SU-DHL-6 (cell line): ENCODE measurements around the gene ALK.

ENCODE experiments used
- H2AFZ ChIP-seq: fragments of 200-600 bp; sonication (generic); 2 replicates; pipeline ENCODE4 v1.6.1; 2014; ENCODE audit warnings: low read depth, mild to moderate bottlenecking, moderate library complexity, mixed read lengths, antibody characterized with exemption, low read length; ENCODE audit not compliant: severe bottlenecking
- H3F3A ChIP-seq: fragments of 200-600 bp; shearing (Covaris generic); 2 replicates; pipeline ENCODE4 v1.6.0; 2016; ENCODE audit warnings: antibody characterized with exemption, mild to moderate bottlenecking; ENCODE audit not compliant: insufficient read depth
- H3K27ac ChIP-seq: fragments of 200-600 bp; sonication (generic); 2 replicates; pipeline ENCODE4 v1.5.1; 2016; ENCODE audit warnings: low read depth, mild to moderate bottlenecking, low read length, moderate library complexity, mixed read lengths
- H3K27me3 ChIP-seq: fragments of 200-600 bp; sonication (generic), shearing (Covaris generic); 2 replicates; pipeline ENCODE4 v1.6.0; 2014; ENCODE audit warnings: mild to moderate bottlenecking, low read length
- H3K36me3 ChIP-seq: fragments of 200-600 bp; sonication (generic); 2 replicates; pipeline ENCODE4 v1.6.1; 2014; ENCODE audit warnings: mild to moderate bottlenecking, low read length, mixed read lengths
- H3K4me2 ChIP-seq: fragments of 300-600, 200-600 bp; shearing (Covaris generic), sonication (generic); 2 replicates; pipeline ENCODE4 v1.6.0; 2014; ENCODE audit warnings: low read length, low read depth, mild to moderate bottlenecking; ENCODE audit not compliant: poor library complexity, severe bottlenecking
- H3K4me3 ChIP-seq: fragments of 200-600 bp; sonication (generic); 2 replicates; pipeline ENCODE4 v1.5.1; 2014; ENCODE audit warnings: antibody characterized with exemption, low read length, mild to moderate bottlenecking, mixed read lengths; ENCODE audit not compliant: insufficient read depth, poor library complexity, severe bottlenecking
- H3K79me2 ChIP-seq: fragments of 200-600 bp; sonication (generic); 2 replicates; pipeline ENCODE4 v1.6.1; 2014; ENCODE audit warnings: mild to moderate bottlenecking, low read length, moderate library complexity; ENCODE audit not compliant: insufficient read depth
- H3K9ac ChIP-seq: fragments of 200-600 bp; sonication (generic); 2 replicates; pipeline ENCODE4 v1.7.0; 2014; ENCODE audit warnings: mild to moderate bottlenecking, low read length
- H3K9me2 ChIP-seq: fragments of 200-600 bp; sonication (generic); replicated peaks from 2 replicates; pipeline ENCODE4 v1.6.1; 2014; ENCODE audit warnings: low read length; ENCODE audit not compliant: insufficient read depth
- H3K9me3 ChIP-seq: fragments of 200-600 bp; sonication (generic); 2 replicates; pipeline ENCODE4 v1.6.1; 2014; ENCODE audit warnings: low read length, mixed read lengths; ENCODE audit not compliant: insufficient read depth
- H4K20me1 ChIP-seq: fragments of 200-600 bp; sonication (generic); 2 replicates; pipeline ENCODE4 v1.6.1; 2014; ENCODE audit warnings: low read depth, mild to moderate bottlenecking, antibody characterized with exemption, low read length, moderate library complexity, mixed read lengths
- EZH2phosphoT487 ChIP-seq: fragments of 200-600 bp; sonication (generic), shearing (Covaris generic); conservative IDR thresholded peaks from 2 replicates; pipeline ENCODE4 v1.6.1; 2018; ENCODE audit warnings: mild to moderate bottlenecking, antibody characterized with exemption, low read length, moderate library complexity, mixed read lengths
- TF ChIP-seq, protein P1 (sequence below): fragments of 200-600 bp; sonication (generic); IDR thresholded peaks from one replicate; pipeline ENCODE4 v1.5.1; 2017; ENCODE audit warnings: antibody characterized with exemption, mild to moderate bottlenecking, low read length, moderate library complexity; ENCODE audit not compliant: insufficient read depth, poor library complexity, severe bottlenecking

Gene ALK

DNA sequence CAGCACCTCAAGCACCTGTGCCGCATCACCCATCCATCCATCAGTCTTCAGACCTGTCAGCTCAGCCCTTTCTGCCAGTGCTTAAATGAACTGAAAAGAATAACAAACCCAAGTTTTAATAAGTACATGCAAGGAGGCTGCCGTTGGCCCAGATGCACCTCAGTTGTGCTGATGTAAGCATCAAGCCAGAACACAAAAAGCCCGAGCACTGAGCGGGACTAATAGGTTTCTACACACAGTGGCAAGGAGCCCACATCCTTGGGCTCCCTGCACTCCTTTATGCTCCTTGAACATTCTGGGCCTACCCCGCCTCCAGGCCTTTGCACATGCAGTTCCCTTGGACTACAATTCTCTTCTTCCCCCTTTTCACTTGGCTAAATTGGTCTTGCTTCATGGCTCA lies 165.6 kb downstream of the ALK start:
- Histone ChIP-seq H3K9me2 (no peaks in the 10 kb centered on the region), H4K20me1 (no peaks in the 10 kb centered on the region), H3K9me3 (no peaks in the 10 kb centered on the region), H3K79me2 (no peaks in the 10 kb centered on the region), H3K9ac (no peak overlapping the region), H3F3A (no peaks in the 10 kb centered on the region), H3K4me2 (no peak overlapping the region), H3K27me3 (no peaks in the 10 kb centered on the region), H2AFZ (no peak overlapping the region), H3K36me3 (no peaks in the 10 kb centered on the region), H3K27ac (no peak overlapping the region), H3K4me3 (no peak overlapping the region)
- TF ChIP-seq EZH2phosphoT487 = no peak
- TF ChIP-seq, protein P1, sequence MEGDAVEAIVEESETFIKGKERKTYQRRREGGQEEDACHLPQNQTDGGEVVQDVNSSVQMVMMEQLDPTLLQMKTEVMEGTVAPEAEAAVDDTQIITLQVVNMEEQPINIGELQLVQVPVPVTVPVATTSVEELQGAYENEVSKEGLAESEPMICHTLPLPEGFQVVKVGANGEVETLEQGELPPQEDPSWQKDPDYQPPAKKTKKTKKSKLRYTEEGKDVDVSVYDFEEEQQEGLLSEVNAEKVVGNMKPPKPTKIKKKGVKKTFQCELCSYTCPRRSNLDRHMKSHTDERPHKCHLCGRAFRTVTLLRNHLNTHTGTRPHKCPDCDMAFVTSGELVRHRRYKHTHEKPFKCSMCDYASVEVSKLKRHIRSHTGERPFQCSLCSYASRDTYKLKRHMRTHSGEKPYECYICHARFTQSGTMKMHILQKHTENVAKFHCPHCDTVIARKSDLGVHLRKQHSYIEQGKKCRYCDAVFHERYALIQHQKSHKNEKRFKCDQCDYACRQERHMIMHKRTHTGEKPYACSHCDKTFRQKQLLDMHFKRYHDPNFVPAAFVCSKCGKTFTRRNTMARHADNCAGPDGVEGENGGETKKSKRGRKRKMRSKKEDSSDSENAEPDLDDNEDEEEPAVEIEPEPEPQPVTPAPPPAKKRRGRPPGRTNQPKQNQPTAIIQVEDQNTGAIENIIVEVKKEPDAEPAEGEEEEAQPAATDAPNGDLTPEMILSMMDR = no peak

- H3K4me3 ChIP-seq = no peak overlapping the region
- H3K36me3 ChIP-seq = no peaks in the 10 kb centered on the region
- TF ChIP-seq, protein P1 = no peak
- no peak for TF ChIP-seq EZH2phosphoT487
- H3K27ac ChIP-seq = no peak overlapping the region
- H3K27me3 ChIP-seq = no peaks in the 10 kb centered on the region
- H3K9ac ChIP-seq = no peak overlapping the region
- peak overlapping the region; percentile 54 for H2AFZ ChIP-seq
- no peak overlapping the region for H3K4me2 ChIP-seq
- no peaks in the 10 kb centered on the region for H3K79me2 ChIP-seq
- H4K20me1 ChIP-seq = no peaks in the 10 kb centered on the region
- H3K9me2 ChIP-seq = no peaks in the 10 kb centered on the region
- no peaks in the 10 kb centered on the region for H3K9me3 ChIP-seq
- H3F3A ChIP-seq = no peaks in the 10 kb centered on the region
Observed at GRCh38 chr2:29755233-29755632, 166.2 kb downstream of the ALK start.

DNA sequence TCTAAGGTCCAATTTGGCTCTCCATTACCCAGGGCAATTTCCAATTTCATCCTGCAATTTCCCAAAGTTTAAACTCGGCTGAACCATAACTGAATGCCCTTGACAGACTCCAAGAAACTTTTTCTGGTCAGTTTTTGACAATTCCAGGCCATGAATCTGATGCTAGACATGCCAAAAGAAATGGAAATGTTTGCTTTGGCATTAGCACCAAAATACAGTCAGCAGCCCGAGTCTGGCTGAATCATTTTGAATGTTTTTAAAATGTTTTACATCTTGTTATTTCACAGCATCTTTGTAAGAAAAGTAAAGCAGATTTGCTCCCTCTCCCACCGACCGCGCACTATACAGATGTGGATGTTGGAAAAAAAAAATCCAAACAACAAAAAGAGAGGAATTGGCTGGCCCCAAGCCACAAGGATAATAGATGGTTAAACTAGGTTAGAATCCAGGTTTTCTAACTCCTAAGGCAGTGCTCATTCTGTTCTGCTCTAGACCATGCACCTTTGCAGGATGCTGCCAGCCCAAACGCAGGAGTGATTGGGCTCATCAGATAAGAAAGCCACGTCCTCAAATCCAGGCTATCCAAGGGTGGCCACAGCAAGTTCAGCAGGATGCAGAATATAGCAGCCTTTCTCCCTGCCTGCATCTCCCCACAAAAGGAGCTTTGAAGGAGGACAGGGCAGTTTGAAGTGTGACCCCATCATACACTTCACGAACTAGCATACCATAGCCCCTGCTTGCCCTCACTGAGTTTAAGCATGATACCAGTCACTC lies 167.5 kb downstream of the ALK start:
- Histone ChIP-seq H2AFZ (no peak overlapping the region), H3F3A (no peaks in the 10 kb centered on the region), H3K4me3 (no peak overlapping the region), H3K9ac (no peak overlapping the region), H3K79me2 (no peaks in the 10 kb centered on the region), H3K27me3 (no peaks in the 10 kb centered on the region), H3K36me3 (no peaks in the 10 kb centered on the region), H3K9me2 (no peaks in the 10 kb centered on the region), H3K27ac (no peak overlapping the region), H3K4me2 (no peak overlapping the region), H4K20me1 (no peaks in the 10 kb centered on the region), H3K9me3 (no peaks in the 10 kb centered on the region)
- TF ChIP-seq, protein P1 = no peak
- no peak for TF ChIP-seq EZH2phosphoT487
